Trophoblast cell (in vitro differentiated cells and primary cell): ENCODE measurements around the gene YARS1.

Experiments used
- DNase-seq, 2 donors: peaks; one replicate each; pipeline ENCODE4 v3.0.0-alpha.2; 2016
- H2AFZ ChIP-seq: 2 replicates; pipeline ENCODE4 v1.6.1; 2013; ENCODE audit warnings: low read length, moderate library complexity, mild to moderate bottlenecking; ENCODE audit not compliant: insufficient read depth, poor library complexity
- H2AK5ac ChIP-seq: 2 replicates; pipeline ENCODE4 v1.6.1; 2013; ENCODE audit warnings: mild to moderate bottlenecking, low read length
- H2BK120ac ChIP-seq: 2 replicates; pipeline ENCODE4 v1.6.1; 2013; ENCODE audit warnings: low read length, mild to moderate bottlenecking, moderate library complexity; ENCODE audit not compliant: insufficient read depth, poor library complexity
- H2BK12ac ChIP-seq: 2 replicates; pipeline ENCODE4 v1.6.1; 2013; ENCODE audit warnings: mild to moderate bottlenecking, low read length, moderate library complexity
- H2BK5ac ChIP-seq: 2 replicates; pipeline ENCODE4 v1.6.1; 2013; ENCODE audit warnings: low read length, low read depth, moderate library complexity, mild to moderate bottlenecking; ENCODE audit not compliant: poor library complexity
- H3K14ac ChIP-seq: 2 replicates; pipeline ENCODE4 v1.6.1; 2013; ENCODE audit warnings: mild to moderate bottlenecking, low read length
- H3K18ac ChIP-seq: 2 replicates; pipeline ENCODE4 v1.6.1; 2013; ENCODE audit warnings: mild to moderate bottlenecking, low read length
- H3K23ac ChIP-seq: 2 replicates; pipeline ENCODE4 v1.6.1; 2013; ENCODE audit warnings: low read length
- H3K27ac ChIP-seq: 2 replicates; pipeline ENCODE4 v1.5.1; 2013; ENCODE audit warnings: low read depth, mild to moderate bottlenecking, inconsistent platforms, low read length, moderate library complexity
- H3K27me3 ChIP-seq: 2 replicates; pipeline ENCODE4 v1.6.1; 2013; ENCODE audit warnings: inconsistent platforms, mild to moderate bottlenecking, low read length, moderate library complexity; ENCODE audit not compliant: insufficient read depth
- H3K36me3 ChIP-seq, 2 experiments: 1 replicate in 1 of 2; 2 replicates in 1 of 2; pipeline ENCODE4 v1.6.1; 2013; ENCODE audit warnings: low read length in 2 of 2, mild to moderate bottlenecking in 2 of 2, moderate library complexity in 1 of 2; ENCODE audit not compliant: insufficient read depth in 2 of 2, control insufficient read depth in 1 of 2
- H3K4ac ChIP-seq: 2 replicates; pipeline ENCODE4 v1.6.1; 2013; ENCODE audit warnings: low read depth, mild to moderate bottlenecking, low read length, moderate library complexity
- H3K4me1 ChIP-seq, 2 experiments: 1 replicate in 1 of 2; 2 replicates in 1 of 2; pipeline ENCODE4 v1.6.1; 2013; ENCODE audit warnings: low read length in 2 of 2, mild to moderate bottlenecking in 2 of 2, moderate library complexity in 1 of 2; ENCODE audit not compliant: insufficient read depth in 2 of 2, control insufficient read depth in 1 of 2
- H3K4me2 ChIP-seq: 2 replicates; pipeline ENCODE4 v1.6.1; 2013; ENCODE audit warnings: inconsistent platforms, mild to moderate bottlenecking, low read length, moderate library complexity
- H3K4me3 ChIP-seq: 2 replicates; pipeline ENCODE4 v1.5.1; 2013; ENCODE audit warnings: mild to moderate bottlenecking, low read depth, low read length, inconsistent platforms
- H3K79me1 ChIP-seq: one replicate; pipeline ENCODE4 v1.6.1; 2013; ENCODE audit warnings: low read length
- H3K79me2 ChIP-seq: 2 replicates; pipeline ENCODE4 v1.6.1; 2013; ENCODE audit warnings: low read length, mild to moderate bottlenecking; ENCODE audit not compliant: control insufficient read depth, insufficient read depth, poor library complexity
- H3K9ac ChIP-seq: 2 replicates; pipeline ENCODE4 v1.6.1; 2013; ENCODE audit warnings: mild to moderate bottlenecking, low read length
- H3K9me3 ChIP-seq: 2 replicates; pipeline ENCODE4 v1.6.1; 2013; ENCODE audit warnings: low read depth, mild to moderate bottlenecking, control low read depth, inconsistent platforms, low read length; ENCODE audit not compliant: insufficient read depth
- H4K12ac ChIP-seq: 2 replicates; pipeline ENCODE4 v1.6.1; 2013; ENCODE audit warnings: low read depth, mild to moderate bottlenecking, low read length, moderate library complexity
- H4K8ac ChIP-seq: 2 replicates; pipeline ENCODE4 v1.6.1; 2013; ENCODE audit warnings: low read depth, mild to moderate bottlenecking, low read length, moderate library complexity
- H4K91ac ChIP-seq: one replicate; pipeline ENCODE4 v1.6.1; 2013; ENCODE audit warnings: low read depth, mild to moderate bottlenecking, low read length, moderate library complexity
- WGBS: extraction: QIAGEN DNeasy Blood & Tissue Kit; methylation state at CpG from one replicate; pipeline ENCODE4 v1.1.7; 2013; ENCODE audit warnings: missing lambda C conversion rate; ENCODE audit not compliant: insufficient read length, insufficient coverage; ENCODE audit errors: extremely low coverage; 5-methylcytosine and 5-hydroxymethylcytosine counted together

Gene YARS1

DNA sequence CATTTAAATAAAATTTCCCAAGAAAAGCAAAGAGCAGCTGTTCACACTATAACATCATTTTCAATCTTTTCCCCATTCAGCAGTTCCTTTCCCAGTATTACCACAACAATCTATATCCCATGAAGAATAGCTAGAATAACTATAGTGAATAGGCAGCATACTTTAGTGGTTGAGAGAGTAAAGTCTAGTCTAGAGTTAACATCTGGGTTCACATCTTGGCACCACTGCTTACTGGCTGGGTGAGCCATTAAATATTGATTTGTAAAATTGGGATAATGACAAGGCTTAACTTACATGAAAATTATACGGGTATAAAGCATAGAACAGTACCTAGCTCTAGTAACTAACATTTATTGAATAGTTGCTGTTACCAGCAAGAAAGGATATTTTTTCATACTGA, 14.7 kb upstream of the YARS1 start:
- Histone ChIP-seq H3K27me3 (no peaks in the 10 kb centered on the region), H2BK120ac (no peak overlapping the region), H4K91ac (no peak overlapping the region), H2BK12ac (no peak overlapping the region), H3K79me1 (no peaks in the 10 kb centered on the region), H3K27ac (no peak overlapping the region), H4K8ac (no peak overlapping the region), H3K23ac (no peak overlapping the region), H4K12ac (no peak overlapping the region), H3K4me1 (no peaks in the 10 kb centered on the region), H2BK5ac (no peak overlapping the region), H3K4me2 (no peak overlapping the region), H3K36me3 (peaks cover 14% of the 10 kb centered on the region in 2 experiments), H3K18ac (no peak overlapping the region), H3K4me3 (no peak overlapping the region), H3K14ac (no peak overlapping the region), H3K4ac (no peak overlapping the region), H2AFZ (no peak overlapping the region), H3K79me2 (no peaks in the 10 kb centered on the region), H3K9me3 (no peaks in the 10 kb centered on the region), H2AK5ac (no peak overlapping the region), H3K9ac (no peak overlapping the region)
- no peak for DNase-seq
- WGBS = no CpG with 5 or more reads among the region's 1 CpG

DNA sequence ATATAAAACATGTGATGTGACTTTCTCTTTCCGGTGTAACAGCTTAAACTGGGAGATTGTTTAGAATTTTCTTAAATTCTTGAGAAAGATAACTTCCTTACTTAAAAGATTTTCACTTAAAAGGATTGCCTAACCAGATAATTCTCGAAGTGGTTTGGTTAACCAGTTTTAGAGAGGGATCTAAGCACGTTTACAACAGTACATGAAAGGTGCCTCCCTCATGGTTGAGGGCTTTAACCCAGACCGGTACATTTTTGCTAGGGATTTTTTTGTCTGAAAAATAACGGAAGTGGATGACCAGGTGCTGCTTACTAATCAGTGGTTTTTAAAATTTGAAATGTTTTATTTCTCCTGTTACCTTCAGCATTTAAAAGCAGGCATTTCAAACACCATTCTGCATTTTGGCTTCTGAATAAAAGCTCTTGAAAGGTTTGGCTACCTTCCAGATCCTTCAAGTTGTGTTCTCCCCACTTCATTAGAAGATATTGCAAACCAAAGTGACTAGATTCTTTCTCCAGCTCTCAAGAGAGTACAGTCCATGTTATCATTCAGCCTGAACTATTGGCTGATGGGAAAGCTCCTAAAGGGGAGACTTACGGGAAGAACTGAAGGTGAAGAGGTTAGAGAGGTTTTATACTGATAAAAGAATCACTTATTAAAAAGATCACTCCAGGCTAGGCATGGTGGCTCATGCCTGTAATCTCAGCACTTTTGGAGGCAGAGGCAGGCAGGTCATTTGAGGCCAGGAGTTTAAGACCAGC, 13.1 kb upstream of the YARS1 start:
- H2AFZ ChIP-seq = no peak overlapping the region
- no peaks in the 10 kb centered on the region for H3K9me3 ChIP-seq
- H3K4me2 ChIP-seq = no peak overlapping the region
- DNase-seq = no peak
- H2BK120ac ChIP-seq = no peak overlapping the region
- no peak overlapping the region for H4K91ac ChIP-seq
- H3K18ac ChIP-seq = no peak overlapping the region
- no peak overlapping the region for H3K4me3 ChIP-seq
- H3K27ac ChIP-seq = no peak overlapping the region
- H2AK5ac ChIP-seq = no peak overlapping the region
- no peaks in the 10 kb centered on the region for H3K79me2 ChIP-seq
- peaks cover 10 to 23% of the 10 kb centered on the region in 2 experiments for H3K36me3 ChIP-seq
- no peak overlapping the region for H3K23ac ChIP-seq
- H2BK5ac ChIP-seq = no peak overlapping the region
- H3K14ac ChIP-seq = no peak overlapping the region
- no peaks in the 10 kb centered on the region for H3K4me1 ChIP-seq
- H4K12ac ChIP-seq = no peak overlapping the region
- no peak overlapping the region for H3K4ac ChIP-seq
- no peaks in the 10 kb centered on the region for H3K79me1 ChIP-seq
- no peak overlapping the region for H2BK12ac ChIP-seq
- WGBS = no CpG with 5 or more reads among the region's 6 CpGs
- no peak overlapping the region for H3K9ac ChIP-seq
- H3K27me3 ChIP-seq = no peaks in the 10 kb centered on the region
- no peak overlapping the region for H4K8ac ChIP-seq

DNA sequence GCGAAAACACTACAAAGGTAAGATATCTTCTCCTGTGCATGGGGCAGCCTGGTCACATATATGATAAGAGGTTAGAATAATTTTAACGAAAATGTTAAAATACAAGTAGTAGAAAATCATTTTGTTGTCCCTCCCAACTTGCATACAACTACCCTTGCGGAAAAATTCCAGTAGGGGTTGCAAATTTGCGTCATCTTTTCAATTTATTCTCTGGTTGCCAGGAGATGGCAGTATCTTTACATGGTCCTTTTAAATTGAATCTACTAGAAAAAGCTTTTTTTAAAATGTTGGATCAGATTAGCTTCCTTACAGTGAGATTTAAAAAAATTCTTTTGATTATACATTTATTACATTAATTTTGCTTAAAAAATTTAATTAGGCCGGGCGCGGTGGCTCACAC, 11.2 kb upstream of the YARS1 start:
- no peak overlapping the region for H3K18ac ChIP-seq
- no peak overlapping the region for H3K14ac ChIP-seq
- H2BK120ac ChIP-seq = no peak overlapping the region
- H2BK12ac ChIP-seq = no peak overlapping the region
- H3K4me3 ChIP-seq = no peak overlapping the region
- no peak overlapping the region for H3K4ac ChIP-seq
- H3K4me1 ChIP-seq = no peaks in the 10 kb centered on the region
- no peak overlapping the region for H3K27ac ChIP-seq
- H4K8ac ChIP-seq = no peak overlapping the region
- no peak overlapping the region for H3K4me2 ChIP-seq
- no peak overlapping the region for H4K91ac ChIP-seq
- H3K36me3 ChIP-seq = peaks cover 9 to 23% of the 10 kb centered on the region in 2 experiments
- H3K27me3 ChIP-seq = no peaks in the 10 kb centered on the region
- no peaks in the 10 kb centered on the region for H3K9me3 ChIP-seq
- WGBS = no CpG with 5 or more reads among the region's 7 CpGs
- no peak overlapping the region for H2BK5ac ChIP-seq
- no peak overlapping the region for H2AFZ ChIP-seq
- H3K9ac ChIP-seq = no peak overlapping the region
- no peak overlapping the region for H4K12ac ChIP-seq
- no peak overlapping the region for H2AK5ac ChIP-seq
- no peaks in the 10 kb centered on the region for H3K79me2 ChIP-seq
- no peaks in the 10 kb centered on the region for H3K79me1 ChIP-seq
- DNase-seq = peak in 1 of 2 donors; percentile 30
- H3K23ac ChIP-seq = no peak overlapping the region

DNA sequence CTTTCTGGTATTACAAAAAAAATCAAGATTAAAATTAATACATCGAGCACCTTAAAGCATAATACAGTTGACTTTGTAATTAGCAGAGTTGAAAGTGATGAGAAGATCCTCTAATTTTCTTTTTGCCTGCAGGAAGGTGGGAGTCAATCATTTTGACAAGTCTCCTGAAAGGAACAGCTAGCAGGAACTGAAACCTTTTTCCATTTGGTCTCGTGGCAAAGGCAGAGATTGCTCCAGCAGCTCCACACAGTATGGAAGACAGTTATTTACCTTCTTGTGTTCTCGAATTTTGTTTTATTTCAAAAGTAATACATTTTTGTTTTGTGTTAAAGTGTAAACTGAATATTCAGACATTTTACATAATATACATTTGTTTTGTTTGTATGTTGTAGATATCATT, 8.0 kb upstream of the YARS1 start:
- no peak for DNase-seq
- no peak overlapping the region for H3K4me2 ChIP-seq
- no peak overlapping the region for H3K4ac ChIP-seq
- no peak overlapping the region for H3K18ac ChIP-seq
- H3K4me3 ChIP-seq = no peak overlapping the region
- no peak overlapping the region for H2AFZ ChIP-seq
- no CpG with 5 or more reads among the region's 3 CpGs for WGBS
- H3K9ac ChIP-seq = no peak overlapping the region
- no peak overlapping the region for H2BK5ac ChIP-seq
- H3K4me1 ChIP-seq = no peaks in the 10 kb centered on the region
- H3K14ac ChIP-seq = no peak overlapping the region
- H3K79me1 ChIP-seq = no peaks in the 10 kb centered on the region
- peaks cover 6 to 19% of the 10 kb centered on the region in 2 experiments for H3K36me3 ChIP-seq
- no peak overlapping the region for H2BK12ac ChIP-seq
- no peak overlapping the region for H2BK120ac ChIP-seq
- H4K8ac ChIP-seq = no peak overlapping the region
- no peaks in the 10 kb centered on the region for H3K27me3 ChIP-seq
- H3K9me3 ChIP-seq = no peaks in the 10 kb centered on the region
- no peak overlapping the region for H2AK5ac ChIP-seq
- no peak overlapping the region for H4K12ac ChIP-seq
- no peak overlapping the region for H3K27ac ChIP-seq
- H4K91ac ChIP-seq = no peak overlapping the region
- no peaks in the 10 kb centered on the region for H3K79me2 ChIP-seq
- H3K23ac ChIP-seq = no peak overlapping the region
